Uterus (tissue), 2 donors: Measurements from ENCODE around the gene TMEM253.

ENCODE experiments used
- CTCF ChIP-seq, 4 experiments: fragments of 200-600 bp in 2 of 4; fragments of 450-650 bp in 2 of 4; sonication (generic) in 2 of 4; IDR thresholded peaks; one replicate each; pipeline ENCODE4 v1.5.1; 2016 to 2019; ENCODE audit warnings: antibody characterized with exemption in 4 of 4, mild to moderate bottlenecking in 2 of 4, moderate library complexity in 1 of 4
- POLR2A ChIP-seq, 2 donors: fragments of 450-650 bp; IDR thresholded peaks; one replicate each; pipeline ENCODE4 v1.6.1; 2016; ENCODE audit warnings: antibody characterized with exemption in 2 of 2, mild to moderate bottlenecking in 1 of 2, moderate library complexity in 1 of 2

GRCh38 chr14:21093018-21093417, 7.8 kb upstream of the TMEM253 start:
- TF ChIP-seq POLR2A (IDR thresholded peaks at IDR 0.05): no peak
- no peak for TF ChIP-seq CTCF (IDR thresholded peaks at IDR 0.05)
